Skeletal muscle satellite cell (primary cell): Measurements from ENCODE around the gene GIMAP5.

Experiments
- H3K27me3 ChIP-seq: 2 replicates; pipeline ENCODE4 v1.7.0; 2013; ENCODE audit warnings: low read length; ENCODE audit not compliant: control insufficient read depth, insufficient read depth
- H3K36me3 ChIP-seq: 2 replicates; pipeline ENCODE4 v1.7.0; 2013; ENCODE audit warnings: mild to moderate bottlenecking, control low read depth, low read length; ENCODE audit not compliant: insufficient read depth
- H3K4me1 ChIP-seq: 2 replicates; pipeline ENCODE4 v1.7.0; 2013; ENCODE audit warnings: low read length; ENCODE audit not compliant: control insufficient read depth, insufficient read depth
- H3K4me2 ChIP-seq: 2 replicates; pipeline ENCODE4 v1.7.0; 2013; ENCODE audit warnings: mild to moderate bottlenecking, low read length
- H3K4me3 ChIP-seq: 2 replicates; pipeline ENCODE4 v1.7.0; 2013; ENCODE audit warnings: low read length
- H3K9ac ChIP-seq: 2 replicates; pipeline ENCODE4 v1.7.0; 2013; ENCODE audit warnings: mild to moderate bottlenecking, low read depth, low read length, moderate library complexity
- H3K9me3 ChIP-seq: replicated peaks from 2 replicates; pipeline ENCODE4 v1.7.0; 2013; ENCODE audit warnings: mild to moderate bottlenecking, control low read depth, low read length

The GIMAP5 gene

GRCh38 chr7:150721970-150722373, 15.2 kb upstream of the GIMAP5 start:
- no peaks in the 10 kb centered on the region for H3K4me1 ChIP-seq
- no peaks in the 10 kb centered on the region for H3K36me3 ChIP-seq
- H3K4me2 ChIP-seq = no peak overlapping the region
- H3K9ac ChIP-seq = no peak overlapping the region
- no peaks in the 10 kb centered on the region for H3K27me3 ChIP-seq
- H3K4me3 ChIP-seq = no peak overlapping the region
- H3K9me3 ChIP-seq = no peaks in the 10 kb centered on the region

DNA sequence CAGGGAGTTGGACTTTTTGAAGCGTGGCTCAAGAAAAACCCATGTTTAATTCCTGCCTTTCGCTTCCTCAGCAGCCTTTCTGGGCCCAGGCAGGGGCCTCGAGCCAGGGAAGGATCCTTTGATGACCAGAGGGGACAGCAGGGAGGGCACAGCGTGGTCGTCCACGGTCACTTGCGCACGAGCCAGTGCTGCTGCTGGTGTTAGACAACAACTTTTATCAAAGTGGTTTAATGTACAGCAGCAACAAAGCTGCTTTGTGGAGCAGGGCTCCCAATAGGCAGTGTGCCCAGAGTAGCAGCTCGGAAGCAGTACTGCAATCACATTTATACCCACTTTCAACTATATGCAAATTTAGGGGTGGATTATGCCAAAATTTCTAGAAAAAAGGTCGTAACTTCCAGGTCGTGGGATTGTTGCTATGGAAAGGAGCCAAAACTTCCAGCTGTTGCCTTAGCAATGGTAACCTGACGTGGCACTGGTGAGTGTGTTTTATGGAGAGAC, 14.7 kb upstream of the GIMAP5 start:
- Histone ChIP-seq H3K4me2 (no peak overlapping the region), H3K9me3 (no peaks in the 10 kb centered on the region), H3K4me1 (no peaks in the 10 kb centered on the region), H3K4me3 (no peak overlapping the region), H3K9ac (no peak overlapping the region), H3K36me3 (no peaks in the 10 kb centered on the region), H3K27me3 (no peaks in the 10 kb centered on the region)

GRCh38 chr7:150723467-150723866, 13.8 kb upstream of the GIMAP5 start:
- Histone ChIP-seq H3K36me3 (no peaks in the 10 kb centered on the region), H3K4me2 (no peak overlapping the region), H3K9ac (no peak overlapping the region), H3K27me3 (no peaks in the 10 kb centered on the region), H3K4me1 (no peaks in the 10 kb centered on the region), H3K4me3 (no peak overlapping the region), H3K9me3 (no peaks in the 10 kb centered on the region)

DNA sequence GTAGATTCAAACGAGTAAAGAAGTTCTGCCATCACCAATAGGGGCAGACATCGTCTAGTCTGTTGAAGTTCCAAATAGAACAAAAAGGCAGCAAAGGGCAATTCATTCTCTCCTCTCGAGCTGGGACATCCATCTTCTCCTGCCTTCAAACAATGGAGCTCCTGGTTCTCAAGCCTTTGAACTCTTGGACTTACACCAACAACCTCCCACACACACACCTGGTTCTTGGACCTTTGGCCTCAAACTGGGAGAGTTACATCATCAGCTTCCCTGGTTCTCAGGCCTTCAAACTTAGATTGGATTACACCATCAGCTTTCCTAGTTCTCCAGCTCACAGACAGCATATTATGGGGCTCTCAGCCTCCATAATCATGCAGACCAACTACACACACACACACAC, 9.8 kb upstream of the GIMAP5 start:
- no peak overlapping the region for H3K9ac ChIP-seq
- H3K36me3 ChIP-seq = no peaks in the 10 kb centered on the region
- H3K4me1 ChIP-seq = no peaks in the 10 kb centered on the region
- H3K27me3 ChIP-seq = no peaks in the 10 kb centered on the region
- H3K4me3 ChIP-seq = no peak overlapping the region
- H3K9me3 ChIP-seq = no peaks in the 10 kb centered on the region
- no peak overlapping the region for H3K4me2 ChIP-seq

DNA sequence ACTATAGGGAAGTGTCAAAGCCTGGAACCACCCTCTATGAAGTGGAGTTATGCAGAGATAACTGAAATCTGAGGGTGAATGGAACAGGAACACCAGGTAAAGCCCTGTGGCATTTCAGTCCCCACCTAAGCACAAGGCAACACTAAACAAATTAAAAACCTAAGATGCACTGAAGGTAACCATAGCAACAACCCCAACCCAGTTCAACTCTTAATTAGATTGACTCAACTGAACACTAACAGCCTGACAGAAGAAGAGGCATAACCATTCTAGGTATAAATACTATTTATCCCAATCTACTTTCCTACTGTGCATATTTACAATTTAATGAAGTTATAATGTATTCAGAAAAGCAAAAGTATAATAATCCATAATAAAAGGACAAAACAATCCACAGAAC, 9.2 kb upstream of the GIMAP5 start:
- no peak overlapping the region for H3K4me2 ChIP-seq
- no peaks in the 10 kb centered on the region for H3K27me3 ChIP-seq
- H3K9ac ChIP-seq = no peak overlapping the region
- H3K36me3 ChIP-seq = no peaks in the 10 kb centered on the region
- no peak overlapping the region for H3K4me3 ChIP-seq
- H3K9me3 ChIP-seq = no peaks in the 10 kb centered on the region
- H3K4me1 ChIP-seq = no peaks in the 10 kb centered on the region

GRCh38 chr7:150728609-150729008, 8.6 kb upstream of the GIMAP5 start:
- H3K36me3 ChIP-seq = no peaks in the 10 kb centered on the region
- no peaks in the 10 kb centered on the region for H3K4me1 ChIP-seq
- H3K4me2 ChIP-seq = no peak overlapping the region
- no peak overlapping the region for H3K4me3 ChIP-seq
- H3K9ac ChIP-seq = no peak overlapping the region
- H3K27me3 ChIP-seq = no peaks in the 10 kb centered on the region
- no peaks in the 10 kb centered on the region for H3K9me3 ChIP-seq

DNA sequence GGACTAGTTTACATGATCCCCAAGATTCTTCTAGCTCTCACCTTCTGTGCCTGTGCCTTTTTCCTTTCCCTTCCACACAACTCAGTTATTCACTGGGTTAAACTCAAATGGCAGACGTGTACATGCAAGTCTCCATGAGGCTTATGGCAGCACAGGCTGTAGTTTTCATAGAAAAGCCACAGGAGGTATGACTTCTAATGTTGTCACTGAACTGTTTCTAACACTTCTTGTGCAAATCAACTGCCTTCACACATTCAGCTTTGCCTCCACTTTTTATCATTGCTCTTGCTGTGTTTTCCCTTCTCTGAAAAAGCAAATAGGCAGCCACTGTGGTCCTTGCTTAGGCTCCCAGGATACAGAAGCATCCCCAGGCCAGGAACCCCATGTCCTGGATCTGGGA, 5.3 kb upstream of the GIMAP5 start:
- Histone ChIP-seq H3K36me3 (no peaks in the 10 kb centered on the region), H3K27me3 (no peaks in the 10 kb centered on the region), H3K9me3 (no peaks in the 10 kb centered on the region), H3K9ac (no peak overlapping the region), H3K4me3 (no peak overlapping the region), H3K4me1 (no peaks in the 10 kb centered on the region), H3K4me2 (no peak overlapping the region)

GRCh38 chr7:150732786-150733481, 4.3 kb upstream of the GIMAP5 start:
- H3K4me2 ChIP-seq = no peak overlapping the region
- no peaks in the 10 kb centered on the region for H3K27me3 ChIP-seq
- H3K4me1 ChIP-seq = no peaks in the 10 kb centered on the region
- H3K36me3 ChIP-seq = no peaks in the 10 kb centered on the region
- no peak overlapping the region for H3K9ac ChIP-seq
- H3K9me3 ChIP-seq = no peaks in the 10 kb centered on the region
- H3K4me3 ChIP-seq = no peak overlapping the region

GRCh38 chr7:150733482-150734095, 3.6 kb upstream of the GIMAP5 start:
- H3K4me2 ChIP-seq = no peak overlapping the region
- H3K4me3 ChIP-seq = no peak overlapping the region
- H3K9ac ChIP-seq = no peak overlapping the region
- H3K4me1 ChIP-seq = no peaks in the 10 kb centered on the region
- no peaks in the 10 kb centered on the region for H3K9me3 ChIP-seq
- no peaks in the 10 kb centered on the region for H3K27me3 ChIP-seq
- H3K36me3 ChIP-seq = no peaks in the 10 kb centered on the region

DNA sequence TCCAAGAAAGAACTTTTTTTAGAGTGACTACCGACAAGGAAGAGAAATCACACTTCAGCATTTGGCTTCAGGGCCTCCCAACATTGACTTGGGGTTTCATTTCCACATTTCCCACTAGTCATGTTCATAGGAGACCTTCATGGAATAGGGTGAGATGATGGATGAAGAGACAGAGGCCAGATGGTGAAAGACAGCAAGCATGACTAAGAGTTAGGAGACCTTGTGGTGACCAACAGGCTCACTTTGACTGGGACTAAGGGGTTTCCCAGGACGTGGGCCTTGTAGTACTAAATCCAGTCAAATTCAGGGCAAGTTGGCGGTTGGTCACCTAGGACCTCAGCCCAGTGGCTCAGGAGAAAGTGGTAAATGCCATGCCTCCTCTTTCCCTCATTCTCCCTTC, 3.0 kb upstream of the GIMAP5 start:
- H3K9me3 ChIP-seq = no peaks in the 10 kb centered on the region
- H3K36me3 ChIP-seq = no peaks in the 10 kb centered on the region
- H3K4me2 ChIP-seq = no peak overlapping the region
- H3K27me3 ChIP-seq = no peaks in the 10 kb centered on the region
- no peak overlapping the region for H3K4me3 ChIP-seq
- no peaks in the 10 kb centered on the region for H3K4me1 ChIP-seq
- no peak overlapping the region for H3K9ac ChIP-seq

DNA sequence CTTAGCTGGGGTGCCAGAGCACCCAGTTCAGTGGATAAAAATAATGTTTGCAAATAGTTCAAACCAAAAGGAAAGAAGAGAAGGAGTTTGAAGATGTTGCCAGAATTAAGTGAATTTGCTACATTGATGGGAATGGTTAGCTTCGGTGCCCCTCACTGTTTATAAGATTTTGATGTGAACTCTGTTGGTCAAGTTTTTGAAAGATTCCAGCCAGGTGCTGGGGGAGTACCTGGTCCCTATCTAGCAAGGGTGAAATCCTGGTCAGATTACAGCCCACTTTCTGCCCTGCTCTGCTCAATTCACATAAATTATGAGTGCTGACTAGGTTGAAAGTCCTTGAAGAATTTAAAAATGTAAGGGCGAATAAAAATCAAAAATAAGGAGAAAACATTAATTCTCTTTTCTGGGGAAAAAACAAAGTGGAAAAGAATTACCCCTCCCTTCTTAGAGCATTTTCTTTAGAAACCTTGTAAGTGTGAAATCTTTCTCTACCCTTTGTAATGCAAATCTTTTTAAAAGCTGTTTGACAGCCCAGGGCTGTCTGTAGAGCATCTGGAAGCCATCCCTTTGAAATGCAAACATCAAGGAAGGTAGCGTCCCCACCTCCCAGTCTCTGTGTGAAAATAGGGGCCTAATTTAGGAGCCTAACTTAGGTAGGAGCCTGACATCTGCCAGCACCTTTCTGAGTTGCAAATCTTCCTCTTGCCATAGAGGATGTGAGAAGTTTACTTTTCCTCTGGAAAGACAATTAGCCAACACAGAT, 1.4 kb upstream of the GIMAP5 start:
- Histone ChIP-seq H3K9me3 (no peaks in the 10 kb centered on the region), H3K4me2 (no peak overlapping the region), H3K27me3 (no peaks in the 10 kb centered on the region), H3K4me3 (no peak overlapping the region), H3K9ac (no peak overlapping the region), H3K4me1 (no peaks in the 10 kb centered on the region), H3K36me3 (no peaks in the 10 kb centered on the region)
